ENCODE measurements around the gene ARV1.

ARV1 gene

GRCh38 chr1:230978491-230979388 is at the start of gene ARV1, which contains the start of gene TTC13:
ARV1 (plus strand) TSS chr1:230979094; CDS start chr1:230979106, 12 bp downstream.
TTC13 (minus strand) TSS chr1:230978861; CDS start chr1:230978830, 31 bp downstream.
- DNase-seq = peak; percentile 91

GRCh38 chr1:230930986-230931385 is 47.9 kb upstream of the ARV1 start:
- DNase-seq = no peak

- no peak for DNase-seq
These were observed 43.0 kb upstream of the ARV1 start for GRCh38 chr1:230935852-230936251.

- no peak for DNase-seq
These were observed 42.4 kb upstream of the ARV1 start for GRCh38 chr1:230936475-230936874.

DNA sequence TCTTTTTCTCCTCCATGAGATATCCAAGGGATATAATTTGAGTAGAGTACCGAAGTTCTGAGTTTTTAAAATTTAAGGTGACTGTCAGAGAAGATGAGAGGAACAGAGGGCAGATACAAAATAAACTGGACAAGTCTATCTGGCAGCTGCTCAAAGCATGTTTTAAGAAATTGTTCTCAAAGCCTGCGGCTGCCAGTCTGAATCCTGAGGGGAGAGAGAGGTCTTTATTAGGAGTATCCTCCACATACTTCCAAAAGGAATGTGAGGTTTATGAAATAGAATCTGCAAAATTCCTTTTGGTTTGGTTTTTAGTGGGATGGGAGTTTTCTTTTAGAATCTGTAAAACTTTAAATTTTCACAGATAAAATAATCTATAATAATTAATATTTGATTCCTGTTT is 41.5 kb upstream of the ARV1 start:
- DNase-seq = no peak

DNA sequence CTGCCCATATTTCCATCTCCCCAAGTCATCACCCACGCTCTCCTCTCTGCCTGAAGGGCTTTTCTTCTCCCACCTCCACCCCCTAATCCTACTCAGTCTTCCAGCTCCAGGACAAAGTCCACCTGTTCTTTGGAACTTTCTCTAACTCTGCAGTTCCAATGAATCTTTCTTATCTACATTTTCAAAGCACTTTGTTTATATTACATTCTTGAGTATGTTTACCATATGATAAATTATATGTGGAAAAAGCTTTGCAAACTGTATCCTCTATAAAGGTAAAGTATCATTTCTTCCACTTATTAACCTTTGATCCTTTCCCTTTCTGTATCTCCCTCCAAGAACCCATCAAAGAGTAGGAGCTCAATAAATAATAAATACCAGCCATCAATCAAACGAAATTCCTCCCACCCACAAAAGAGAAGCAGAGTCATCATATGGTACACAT is 39.9 kb upstream of the ARV1 start:
- DNase-seq = no peak

- no peak for DNase-seq
These were observed 38.9 kb upstream of the ARV1 start for GRCh38 chr1:230939806-230940489.

- DNase-seq = no peak
These were observed 38.0 kb upstream of the ARV1 start for GRCh38 chr1:230940848-230941247.

DNA sequence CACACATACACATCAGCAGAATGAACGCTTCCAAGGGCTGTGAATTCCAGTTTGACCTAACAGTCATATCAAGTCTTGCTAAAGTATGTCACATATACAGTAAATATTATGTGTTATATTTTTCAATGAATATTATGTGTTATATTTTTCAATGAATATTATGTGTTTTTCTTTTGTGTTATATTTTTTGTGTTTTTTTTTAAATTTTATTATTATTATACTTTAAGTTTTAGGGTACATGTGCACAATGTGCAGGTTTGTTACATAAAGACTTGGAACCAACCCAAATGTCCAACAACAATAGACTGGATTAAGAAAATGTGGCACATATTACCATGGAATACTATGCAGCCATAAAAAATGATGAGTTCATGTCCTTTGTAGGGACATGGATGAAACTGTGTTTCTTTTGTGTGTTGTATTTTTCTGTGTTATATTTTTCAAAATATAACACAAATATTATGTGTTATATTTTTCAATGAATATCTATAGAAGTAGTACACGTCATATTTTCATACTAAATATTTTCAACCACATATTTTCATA is 35.8 kb upstream of the ARV1 start:
- DNase-seq = no peak

GRCh38 chr1:230948301-230948700 is 30.6 kb upstream of the ARV1 start:
- DNase-seq = no peak

DNA sequence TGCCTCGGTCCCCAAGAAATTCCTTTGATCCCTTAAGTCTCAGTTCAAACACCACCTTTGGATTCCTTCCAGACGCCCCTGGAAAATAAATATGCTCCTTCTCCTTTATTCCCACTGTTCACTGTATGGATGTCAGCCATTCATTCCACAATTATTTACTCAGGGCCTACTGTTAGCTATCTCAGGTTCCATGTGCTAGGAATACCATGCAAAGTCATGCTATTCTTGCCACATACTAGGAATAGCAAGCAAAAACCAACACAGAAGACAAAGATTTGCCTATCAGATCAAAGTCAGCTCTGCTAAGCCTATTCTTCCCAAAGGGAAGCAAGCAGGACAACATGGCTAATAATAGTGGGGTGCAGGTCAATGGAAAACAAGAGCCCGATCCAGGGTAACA is 30.0 kb upstream of the ARV1 start:
- no peak for DNase-seq

- DNase-seq = no peak
These were observed 28.5 kb upstream of the ARV1 start for GRCh38 chr1:230950404-230950803.

- no peak for DNase-seq
These were observed 21.3 kb upstream of the ARV1 start for GRCh38 chr1:230957580-230957989.

GRCh38 chr1:230958370-230958769 is 20.5 kb upstream of the ARV1 start:
- DNase-seq = no peak

DNA sequence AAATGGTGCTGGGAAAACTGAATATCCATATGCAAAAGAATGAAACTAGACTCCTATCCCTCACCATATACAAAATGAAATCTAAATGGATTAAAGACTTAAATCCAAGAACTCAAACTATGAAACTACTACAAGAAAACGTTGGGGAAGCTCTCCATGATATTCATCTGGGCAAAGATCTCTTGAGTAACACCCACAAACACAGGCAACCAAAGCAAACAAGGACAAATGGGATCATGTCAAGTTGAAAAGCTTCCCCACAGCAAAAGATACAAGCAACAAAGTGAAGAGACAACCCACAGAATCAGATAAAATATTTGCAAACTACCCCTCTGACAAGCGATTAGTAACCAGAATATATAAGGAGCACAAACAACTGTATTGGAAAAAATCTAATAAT is 14.0 kb upstream of the ARV1 start:
- no peak for DNase-seq

GRCh38 chr1:230965535-230965934 is 13.4 kb upstream of the ARV1 start:
- DNase-seq = no peak

GRCh38 chr1:230966358-230966873 is 12.5 kb upstream of the ARV1 start:
- DNase-seq = no peak

DNA sequence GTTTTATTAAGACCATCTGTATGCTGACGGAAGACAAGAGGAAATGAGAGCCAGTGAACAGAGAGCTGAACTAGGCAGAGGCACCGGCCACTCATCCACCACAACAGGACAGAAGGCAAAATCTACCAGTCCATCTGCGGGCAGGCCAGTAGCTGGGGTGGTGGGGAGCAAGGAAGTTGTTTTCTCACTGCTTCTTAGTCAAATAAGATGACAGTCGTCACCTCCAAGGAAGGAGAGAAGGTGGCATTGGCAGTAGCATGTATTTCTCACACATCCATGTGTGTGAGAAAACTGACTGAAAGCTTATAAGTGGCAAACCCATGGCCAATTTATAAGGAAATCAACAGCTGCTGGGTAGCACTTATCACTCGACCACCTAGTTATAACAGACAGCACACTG is 8.5 kb upstream of the ARV1 start:
- DNase-seq = no peak

DNA sequence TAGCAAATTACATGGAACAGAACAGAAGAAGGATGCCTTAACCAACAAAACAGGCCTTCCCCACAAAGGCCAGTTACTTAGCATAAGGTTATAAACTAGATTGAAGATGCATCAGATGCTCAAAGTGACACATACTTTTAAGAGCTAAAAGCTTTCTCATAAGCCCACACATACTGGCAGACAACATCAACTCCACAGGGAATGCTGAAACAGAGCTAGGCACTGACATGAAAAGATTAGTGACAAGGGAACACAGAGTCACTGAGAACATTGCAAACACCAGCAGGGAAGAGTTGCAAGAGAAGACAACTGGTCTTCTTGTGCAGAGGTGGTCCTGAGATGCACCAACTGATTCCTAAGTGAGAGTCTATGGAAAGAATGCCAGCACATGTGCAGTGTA is 7.1 kb upstream of the ARV1 start:
- no peak for DNase-seq

DNA sequence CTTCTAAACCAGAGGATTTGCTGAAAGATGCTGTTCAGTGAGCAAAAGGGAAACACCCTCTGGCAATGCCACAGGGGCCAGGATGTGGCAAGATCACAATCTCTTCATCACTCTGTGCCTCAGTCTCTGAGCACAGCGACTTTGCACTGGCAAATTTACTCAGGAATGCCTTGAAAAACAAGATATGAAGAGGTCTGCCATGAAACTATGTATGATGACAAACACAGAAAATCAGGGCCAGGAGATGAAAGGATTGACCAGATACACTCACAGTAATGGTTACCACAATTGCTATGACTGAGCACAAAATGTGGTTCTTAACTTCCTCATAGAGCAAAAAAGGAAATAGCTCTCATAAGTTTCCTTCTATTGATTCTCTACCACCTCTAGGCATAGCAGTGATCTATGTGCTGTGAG is 6.0 kb upstream of the ARV1 start:
- no peak for DNase-seq

GRCh38 chr1:230975636-230976035 is 3.3 kb upstream of the ARV1 start:
- DNase-seq = no peak

- DNase-seq = no peak
These were observed 2.5 kb upstream of the ARV1 start for GRCh38 chr1:230976360-230976759.
